ENCODE data around the gene NDUFB3.
A peak's percentile ranks its signal among the peaks of the same experiment; 100 is the strongest.
"Not testable (repeated sequence)": the region's sequence is repeated elsewhere in the genome, so short reads cannot be mapped to it uniquely, and the experiment has no call there.

NDUFB3 gene

DNA sequence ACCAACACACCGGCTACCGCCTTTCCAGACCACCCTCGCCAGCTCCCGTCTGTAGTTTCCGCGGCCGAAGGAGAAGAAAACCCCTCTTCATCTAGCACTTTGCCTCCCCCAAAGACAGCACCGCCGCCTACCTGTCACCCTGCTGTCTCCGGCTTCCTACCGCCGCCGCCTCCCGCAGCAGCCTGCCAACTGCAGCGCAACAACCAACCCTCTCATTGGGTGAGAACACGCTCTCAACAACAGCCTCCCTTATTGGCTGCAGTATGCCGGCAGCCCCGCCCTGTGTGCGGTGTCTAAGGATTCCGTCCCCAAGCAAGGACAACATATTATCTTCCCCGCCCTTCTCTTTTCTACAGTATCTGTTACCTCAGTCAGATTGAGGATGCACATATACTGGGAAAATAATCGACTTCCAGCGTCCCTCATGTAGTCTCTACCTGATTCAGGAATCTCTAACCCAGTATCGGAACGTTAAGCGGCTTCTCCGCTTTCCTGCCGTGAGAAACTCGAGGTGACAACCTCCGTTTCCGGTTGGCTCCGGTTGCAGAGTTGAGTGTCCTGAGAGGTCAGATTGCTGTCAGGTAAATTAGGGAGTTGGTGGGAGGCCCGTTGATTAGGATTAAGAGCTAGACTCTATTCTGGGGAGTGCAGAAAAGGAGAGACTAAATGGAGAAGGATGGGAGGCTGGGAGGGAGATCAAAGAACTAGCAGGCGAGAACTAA, at the start of gene NDUFB3, which contains the start of gene HYCC2:
Gene NDUFB3, plus strand, starts transcription at position 523 of the 722 bp plus-strand sequence. CDS start 6,882 bp downstream, outside the sequence.
Gene HYCC2, minus strand, starts transcription at position 193 of the 722 bp plus-strand sequence. CDS start 47,662 bp downstream, outside the sequence.
- DNase-seq: peak; percentile 75

GRCh38 chr2:201024518-201024917, 47.3 kb upstream of the NDUFB3 start:
- no peak for DNase-seq

DNA sequence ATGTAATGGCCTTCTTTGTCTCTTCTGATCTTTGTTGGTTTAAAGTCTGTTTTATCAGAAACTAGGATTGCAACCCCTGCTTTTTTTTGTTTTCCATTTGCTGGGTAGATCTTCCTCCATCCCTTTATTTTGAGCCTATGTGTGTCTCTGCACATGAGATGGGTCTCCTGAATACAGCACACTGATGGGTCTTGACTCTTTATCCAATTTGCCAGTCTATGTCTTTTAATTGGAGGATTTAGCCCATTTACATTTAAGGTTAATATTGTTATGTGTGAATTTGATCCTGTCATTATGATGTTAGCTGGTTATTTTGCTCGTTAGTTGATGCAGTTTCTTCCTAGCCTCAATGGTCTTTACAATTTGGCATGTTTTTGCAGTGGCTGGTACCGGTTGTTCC, 37.4 kb upstream of the NDUFB3 start:
- not testable (repeated sequence) for DNase-seq

GRCh38 chr2:201038361-201038760, 33.4 kb upstream of the NDUFB3 start:
- DNase-seq: not testable (repeated sequence)

DNA sequence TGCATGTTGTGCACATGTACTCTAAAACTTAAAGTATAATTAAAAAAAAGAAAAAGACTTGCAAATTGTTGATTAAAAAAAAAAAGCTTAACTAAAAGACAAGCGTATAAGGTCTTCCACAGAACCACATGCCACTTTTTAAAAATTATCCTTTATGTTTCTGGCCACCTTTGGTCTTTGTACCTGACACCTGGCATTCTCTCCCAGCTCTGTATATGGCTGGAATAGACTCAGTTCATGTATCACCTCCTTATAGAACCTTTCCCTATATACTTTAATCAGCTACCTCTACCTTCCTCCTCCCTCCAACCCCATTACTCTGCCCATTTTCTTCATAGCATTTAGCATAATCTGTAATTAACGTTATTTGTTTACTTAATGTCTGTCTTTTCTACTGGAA, 32.9 kb upstream of the NDUFB3 start:
- DNase-seq: no peak

DNA sequence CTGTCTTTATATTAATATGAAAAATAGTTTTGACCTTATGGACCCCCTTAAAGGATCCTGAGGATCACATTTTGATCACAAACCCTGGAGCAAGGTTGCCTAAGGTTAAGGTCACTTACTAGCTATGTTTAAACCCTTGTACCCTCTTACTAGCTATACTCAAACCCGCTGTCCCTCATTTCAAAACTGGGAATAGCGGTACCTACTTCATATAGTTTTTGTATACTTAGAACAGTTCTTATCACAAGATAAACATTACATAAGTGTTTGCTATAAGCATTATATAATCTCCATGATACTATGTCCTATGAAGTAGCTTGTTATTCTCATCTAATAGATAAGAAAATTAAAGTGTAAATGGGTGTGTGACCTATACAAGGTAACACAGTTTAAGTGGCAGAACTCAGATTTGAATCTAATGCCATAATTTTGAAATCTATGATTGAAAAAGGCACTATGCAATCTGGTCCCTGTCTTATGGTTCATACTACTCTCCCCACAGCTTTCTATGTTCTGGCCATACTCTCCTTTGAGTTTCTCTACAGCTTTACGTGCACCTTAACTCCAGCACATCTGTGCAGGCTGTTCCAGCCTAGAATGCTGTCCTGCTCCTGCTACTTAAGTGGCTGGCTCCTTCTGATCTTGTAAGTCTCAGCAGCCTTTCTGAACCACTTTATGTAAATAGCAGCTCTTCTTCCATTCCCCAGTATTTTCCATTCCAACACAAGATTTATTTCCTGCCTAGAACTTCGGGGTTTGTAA, 30.8 kb upstream of the NDUFB3 start:
- DNase-seq: no peak

GRCh38 chr2:201042451-201042850, 29.4 kb upstream of the NDUFB3 start:
- not testable (repeated sequence) for DNase-seq

DNA sequence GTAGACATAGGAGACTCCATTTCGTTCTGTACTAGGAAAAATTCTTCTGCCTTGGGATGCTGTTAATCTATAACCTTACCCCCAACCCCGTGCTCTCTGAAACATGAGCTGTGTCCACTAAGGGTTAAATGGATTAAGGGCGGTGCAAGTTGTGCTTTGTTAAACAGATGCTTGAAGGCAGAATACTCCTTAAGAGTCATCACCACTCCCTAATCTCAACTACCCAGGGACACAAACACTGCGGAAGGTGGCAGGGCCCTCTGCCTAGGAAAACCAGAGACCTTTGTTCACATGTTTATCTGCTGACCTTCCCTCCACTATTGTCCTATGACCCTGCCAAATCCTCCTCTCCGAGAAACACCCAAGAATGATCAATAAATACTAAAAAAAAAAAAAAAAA, 28.8 kb upstream of the NDUFB3 start:
- DNase-seq: not testable (repeated sequence)

GRCh38 chr2:201046881-201047280, 24.9 kb upstream of the NDUFB3 start:
- no peak for DNase-seq

GRCh38 chr2:201049455-201049854, 22.3 kb upstream of the NDUFB3 start:
- DNase-seq: no peak

GRCh38 chr2:201057087-201057521, 14.7 kb upstream of the NDUFB3 start:
- no peak for DNase-seq

DNA sequence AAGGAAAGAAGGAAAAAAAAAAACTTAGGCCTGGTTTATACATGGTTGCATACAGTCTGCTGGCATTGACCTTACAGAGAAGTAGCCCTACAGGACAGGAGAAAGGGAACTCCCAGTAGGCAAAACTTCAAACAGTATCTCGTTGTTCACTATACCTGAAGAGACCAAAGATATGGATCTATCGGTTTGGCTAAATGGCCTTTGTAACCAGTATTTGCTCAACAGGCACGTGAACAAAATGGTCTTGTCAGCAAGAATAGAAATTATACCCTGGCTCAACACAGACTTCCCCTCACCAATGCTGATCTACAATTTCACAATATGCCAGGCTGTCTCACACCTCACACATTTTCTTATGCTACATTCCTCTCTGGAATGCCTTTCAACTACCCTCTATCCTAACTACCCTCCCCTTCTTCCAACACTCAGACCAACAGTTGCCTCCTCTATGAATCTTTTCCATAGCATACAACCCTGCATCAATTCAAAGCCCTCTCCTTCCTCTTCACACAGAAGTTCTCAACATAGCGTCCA, 14.0 kb upstream of the NDUFB3 start:
- no peak for DNase-seq

GRCh38 chr2:201058914-201059313, 12.9 kb upstream of the NDUFB3 start:
- no peak for DNase-seq

DNA sequence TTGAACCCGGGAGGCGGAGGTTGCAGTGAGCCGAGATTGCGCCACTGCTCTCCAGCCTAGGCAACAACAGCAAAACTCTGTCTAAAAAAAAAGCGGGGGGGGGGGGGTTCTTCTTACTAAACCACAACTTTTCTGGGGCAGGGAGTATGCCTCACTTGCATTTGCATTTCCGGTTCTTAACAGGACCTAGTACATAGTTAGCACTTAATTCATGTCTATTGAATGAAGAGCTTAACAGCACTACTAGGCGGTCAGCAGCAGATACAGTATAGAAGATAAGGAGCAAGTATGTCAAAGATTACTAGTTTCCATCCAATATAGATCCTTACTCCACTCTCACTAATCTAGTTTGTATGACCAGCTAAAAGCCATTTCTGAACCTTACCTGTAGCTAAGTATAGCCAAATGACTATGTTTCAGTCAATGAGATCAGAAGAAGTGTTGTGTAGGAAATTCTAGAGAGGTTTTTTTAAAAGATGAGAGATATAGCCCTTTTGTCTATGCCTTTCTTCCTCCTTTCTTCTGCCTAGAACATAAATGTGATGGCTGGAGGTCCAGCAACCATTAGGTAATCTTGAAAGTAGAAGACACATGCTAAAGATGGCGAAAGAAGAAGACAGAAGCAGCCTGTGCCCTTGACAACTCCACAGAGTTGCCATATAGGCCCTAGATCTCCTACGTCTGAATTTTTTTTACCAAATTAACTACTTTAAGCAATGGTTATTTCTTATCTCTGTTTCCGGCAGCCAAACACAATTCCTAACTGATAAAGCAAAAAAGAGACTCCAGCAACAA, 11.6 kb upstream of the NDUFB3 start:
- no peak for DNase-seq

GRCh38 chr2:201063516-201063915, 8.3 kb upstream of the NDUFB3 start:
- DNase-seq: not testable (repeated sequence)

GRCh38 chr2:201064797-201065329, 6.9 kb upstream of the NDUFB3 start:
- no peak for DNase-seq

DNA sequence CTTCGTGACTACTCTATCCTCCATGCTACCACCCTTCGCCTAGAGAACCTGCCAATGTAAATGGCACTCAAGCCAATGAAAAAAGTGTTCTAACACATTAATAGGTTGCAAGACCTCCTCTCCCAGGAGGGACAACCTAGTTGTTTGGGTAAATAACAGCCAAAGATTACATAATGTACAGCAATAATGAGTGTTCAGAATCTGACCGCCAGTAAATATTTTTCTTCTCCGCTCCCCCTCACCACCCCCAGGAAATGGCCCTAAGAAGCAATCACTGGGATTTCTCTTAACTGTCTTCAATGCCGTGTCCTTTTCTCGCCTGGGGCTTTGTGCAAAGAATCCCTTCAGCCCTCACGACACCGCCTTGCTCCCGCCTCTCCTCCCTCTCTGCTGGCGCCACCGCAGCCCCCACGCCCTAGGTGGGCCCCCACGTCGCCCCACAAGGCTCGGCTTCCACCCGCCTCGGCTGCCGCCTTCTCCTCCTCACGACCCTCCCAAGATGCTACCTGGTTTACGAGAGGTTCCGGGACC, 788 bp upstream of the NDUFB3 start:
- no peak for DNase-seq

- no peak for DNase-seq
Observed at GRCh38 chr2:201072201-201072530, 365 bp downstream of the NDUFB3 start.

DNA sequence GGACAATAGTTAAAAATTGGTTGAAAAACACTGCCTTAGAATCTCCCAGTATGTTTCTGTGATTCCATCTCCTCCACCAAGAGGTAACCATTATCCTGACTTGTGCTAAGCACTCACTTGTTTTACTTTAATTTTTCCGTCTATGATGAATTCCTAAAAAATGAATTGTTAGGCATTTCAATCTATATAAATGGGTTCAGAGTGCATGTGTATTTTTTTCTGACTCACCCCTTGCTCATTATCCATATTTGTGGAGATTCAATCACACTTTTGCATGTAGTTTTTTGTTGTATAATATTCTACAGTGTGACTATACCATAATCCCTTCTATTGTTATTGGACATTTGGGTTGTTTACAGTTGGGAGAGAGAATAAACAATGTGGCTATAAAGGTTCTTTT, 1.3 kb downstream of the NDUFB3 start:
- DNase-seq: no peak

- DNase-seq: no peak
Observed at GRCh38 chr2:201074996-201075395, 3.2 kb downstream of the NDUFB3 start.

GRCh38 chr2:201084863-201085262, 13.1 kb downstream of the NDUFB3 start:
- DNase-seq: no peak

GRCh38 chr2:201090574-201090973, 18.8 kb downstream of the NDUFB3 start:
- DNase-seq: no peak

DNA sequence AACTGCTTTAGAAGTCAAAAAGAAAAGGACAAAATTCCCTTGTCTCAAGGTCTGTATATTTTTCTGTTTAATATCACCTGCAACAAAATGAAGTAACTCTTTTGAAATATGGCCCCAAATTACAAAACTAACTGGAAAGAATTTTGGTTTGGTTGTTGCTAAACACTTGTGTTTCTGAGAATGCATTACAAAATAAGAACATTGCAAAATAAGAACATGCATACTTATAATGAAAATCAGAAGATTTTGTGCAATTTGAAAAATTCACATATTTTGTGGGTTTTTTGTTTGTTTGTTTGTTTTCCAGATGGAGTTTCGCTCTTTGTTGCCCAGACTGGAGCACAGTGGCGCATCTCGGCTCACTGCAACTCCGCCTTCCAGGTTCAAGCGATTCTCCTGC, 21.8 kb downstream of the NDUFB3 start:
- no peak for DNase-seq

Data from NCI-H510A (cell line).